HEK293 (cell line): ENCODE measurements around the gene MYO1E.

Experiments used
- CTCF ChIA-PET: fragments of 350-600 bp; formaldehyde crosslinking; extraction: SDS; loops from one replicate; lab custom pipeline; 2021; ENCODE audit warnings: antibody characterized with exemption; lab: Yijun Ruan, JAX
- POLR2A ChIA-PET: fragments of 300-600 bp; formaldehyde crosslinking; extraction: SDS; loops from one replicate; lab custom pipeline; 2020; ENCODE audit warnings: antibody characterized with exemption, inconsistent platforms; lab: Yijun Ruan, JAX
- H3K27ac ChIP-seq: fragments of 200-500 bp; sonication (Bioruptor generic); 2 replicates; pipeline ENCODE4 v1.5.1; 2014; ENCODE audit warnings: low read depth, low read length, control low read depth, inconsistent platforms; ENCODE audit errors: extremely low read depth
- H3K36me3 ChIP-seq, 2 experiments: fragments of 200-500 bp in 1 of 2; sonication (Bioruptor generic) in 1 of 2; 1 replicate in 1 of 2; 2 replicates in 1 of 2; pipeline ENCODE4 v1.5.1; 2014 to 2017; ENCODE audit warnings: inconsistent platforms in 2 of 2, low read length in 2 of 2; ENCODE audit not compliant: control insufficient read depth in 2 of 2, insufficient read depth in 1 of 2
- H3K4me1 ChIP-seq: fragments of 200-500 bp; sonication (Bioruptor generic); 2 replicates; pipeline ENCODE4 v1.5.1; 2014; ENCODE audit warnings: mild to moderate bottlenecking, low read length, inconsistent platforms; ENCODE audit not compliant: control insufficient read depth, insufficient read depth
- H3K4me3 ChIP-seq: 2 replicates; pipeline ENCODE4 v1.5.1; 2011; ENCODE audit warnings: low read depth, mild to moderate bottlenecking, control low read depth, low read length, moderate library complexity
- H3K9me3 ChIP-seq: fragments of 200-500 bp; sonication (Bioruptor generic); 2 replicates; pipeline ENCODE4 v1.5.1; 2014; ENCODE audit warnings: low read depth, low read length, inconsistent platforms; ENCODE audit not compliant: control insufficient read depth, insufficient read depth
- ATF2 ChIP-seq: fragments of 450-650 bp; formaldehyde crosslinking; IDR thresholded peaks from 2 replicates; pipeline ENCODE4 v1.5.1; 2016; ENCODE audit warnings: missing biosample characterization, missing genetic modification characterization, low read depth
- GLIS2 ChIP-seq: fragments of 450-650 bp; formaldehyde crosslinking; IDR thresholded peaks from 2 replicates; pipeline ENCODE4 v1.5.1; 2016; ENCODE audit warnings: missing biosample characterization, missing genetic modification characterization
- SP7 ChIP-seq: fragments of 450-650 bp; formaldehyde crosslinking; IDR thresholded peaks from 2 replicates; pipeline ENCODE4 v1.5.1; 2016; ENCODE audit warnings: missing biosample characterization, missing genetic modification characterization
- WT1 ChIP-seq: fragments of 450-650 bp; formaldehyde crosslinking; IDR thresholded peaks from 2 replicates; pipeline ENCODE4 v1.5.1; 2016; ENCODE audit warnings: missing biosample characterization, missing genetic modification characterization
- ZFHX2 ChIP-seq: fragments of 450-650 bp; formaldehyde crosslinking; conservative IDR thresholded peaks from 2 replicates; pipeline ENCODE4 v1.5.1; 2016; ENCODE audit warnings: missing biosample characterization, missing genetic modification characterization
- ZFP69B ChIP-seq: fragments of 450-650 bp; formaldehyde crosslinking; IDR thresholded peaks from 2 replicates; pipeline ENCODE4 v1.5.1; 2016; ENCODE audit warnings: missing biosample characterization, missing genetic modification characterization
- ZNF146 ChIP-seq: fragments of 450-650 bp; formaldehyde crosslinking; IDR thresholded peaks from 2 replicates; pipeline ENCODE4 v1.5.1; 2016; ENCODE audit warnings: missing biosample characterization, missing genetic modification characterization
- ZNF341 ChIP-seq: fragments of 450-650 bp; formaldehyde crosslinking; IDR thresholded peaks from 2 replicates; pipeline ENCODE4; 2016; ENCODE audit warnings: low read depth, missing biosample characterization, missing genetic modification characterization
- ZNF398 ChIP-seq: fragments of 450-650 bp; formaldehyde crosslinking; IDR thresholded peaks from 2 replicates; pipeline ENCODE4 v1.5.1; 2017; ENCODE audit warnings: missing biosample characterization, missing genetic modification characterization
- ZNF544 ChIP-seq: fragments of 450-650 bp; formaldehyde crosslinking; IDR thresholded peaks from 2 replicates; pipeline ENCODE4 v1.5.0; 2017; ENCODE audit warnings: missing biosample characterization, missing genetic modification characterization
- ZNF596 ChIP-seq: fragments of 450-650 bp; IDR thresholded peaks from 2 replicates; pipeline ENCODE4 v1.5.0; 2018; ENCODE audit warnings: missing biosample characterization, mild to moderate bottlenecking, missing genetic modification characterization, moderate library complexity
- ZNF626 ChIP-seq: fragments of 450-650 bp; sonication (Bioruptor Pico); formaldehyde crosslinking; IDR thresholded peaks from 2 replicates; pipeline ENCODE4 v1.5.1; 2018; ENCODE audit warnings: missing biosample characterization, missing genetic modification characterization, inconsistent platforms
- ZNF629 ChIP-seq: fragments of 450-650 bp; formaldehyde crosslinking; IDR thresholded peaks from 2 replicates; pipeline ENCODE4 v1.5.1; 2017; ENCODE audit warnings: missing biosample characterization, missing genetic modification characterization
- ZNF660 ChIP-seq: fragments of 450-650 bp; IDR thresholded peaks from 2 replicates; pipeline ENCODE4 v1.5.1; 2018; ENCODE audit warnings: missing biosample characterization, mild to moderate bottlenecking, missing genetic modification characterization
- ZNF670 ChIP-seq: fragments of 450-650 bp; formaldehyde crosslinking; IDR thresholded peaks from 2 replicates; pipeline ENCODE4 v1.5.1; 2016; ENCODE audit warnings: missing biosample characterization, missing genetic modification characterization, low read depth
- TF ChIP-seq, protein P1 (sequence below): fragments of 450-650 bp; formaldehyde crosslinking; IDR thresholded peaks from 2 replicates; pipeline ENCODE4 v1.5.1; 2016; ENCODE audit warnings: missing biosample characterization, missing genetic modification characterization

The MYO1E gene

GRCh38 chr15:59384507-59384906 is 11.8 kb upstream of the MYO1E start (continued):
- TF ChIP-seq, protein P1, sequence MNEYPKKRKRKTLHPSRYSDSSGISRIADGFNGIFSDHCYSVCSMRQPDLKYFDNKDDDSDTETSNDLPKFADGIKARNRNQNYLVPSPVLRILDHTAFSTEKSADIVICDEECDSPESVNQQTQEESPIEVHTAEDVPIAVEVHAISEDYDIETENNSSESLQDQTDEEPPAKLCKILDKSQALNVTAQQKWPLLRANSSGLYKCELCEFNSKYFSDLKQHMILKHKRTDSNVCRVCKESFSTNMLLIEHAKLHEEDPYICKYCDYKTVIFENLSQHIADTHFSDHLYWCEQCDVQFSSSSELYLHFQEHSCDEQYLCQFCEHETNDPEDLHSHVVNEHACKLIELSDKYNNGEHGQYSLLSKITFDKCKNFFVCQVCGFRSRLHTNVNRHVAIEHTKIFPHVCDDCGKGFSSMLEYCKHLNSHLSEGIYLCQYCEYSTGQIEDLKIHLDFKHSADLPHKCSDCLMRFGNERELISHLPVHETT (tag by site-specific recombination) = no peak
- TF ChIP-seq ZNF544 (tag by site-specific recombination) (no peak), SP7 (tag by site-specific recombination) (no peak), ZNF146 (tag by site-specific recombination) (no peak), ZNF626 (tag by site-specific recombination) (no peak), WT1 (tag by site-specific recombination) (no peak)

DNA sequence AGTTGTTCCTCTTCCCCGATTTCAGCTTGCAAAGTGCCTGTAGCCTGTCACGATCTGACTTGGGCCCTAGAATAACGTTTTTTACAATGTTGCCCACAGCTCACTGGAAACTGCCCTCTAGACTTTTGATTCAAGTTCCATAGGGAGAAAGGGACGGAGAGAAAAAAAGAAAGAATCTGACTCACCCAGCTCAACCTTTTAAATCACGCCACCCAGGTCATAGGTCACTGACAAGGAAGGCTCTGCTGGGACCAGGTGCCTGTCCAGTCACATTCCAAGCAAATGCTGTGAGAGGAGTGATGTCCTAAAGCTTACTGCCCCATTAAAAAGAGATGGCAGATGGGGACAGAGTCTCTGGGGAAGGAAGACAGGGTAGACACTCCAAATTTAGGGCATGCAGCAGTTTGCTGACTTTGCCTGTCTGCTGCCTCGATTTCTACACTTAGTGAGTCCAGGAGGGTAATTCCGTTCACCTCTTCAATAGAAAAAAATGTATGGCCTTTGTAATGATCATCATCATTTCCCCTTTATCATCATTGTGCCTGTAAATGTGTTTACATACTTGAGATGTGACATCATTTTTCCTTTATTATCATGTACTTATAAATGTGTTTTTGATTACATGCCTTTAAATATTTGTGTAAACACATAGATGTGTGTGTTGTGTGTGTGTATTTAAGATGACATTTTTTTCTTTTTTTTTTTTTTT is 8.4 kb upstream of the MYO1E start:
- Histone ChIP-seq H3K4me1 (no peaks in the 10 kb centered on the region), H3K36me3 (no peaks in the 10 kb centered on the region), H3K9me3 (no peaks in the 10 kb centered on the region), H3K27ac (no peak overlapping the region), H3K4me3 (no peak overlapping the region)
- no peak for TF ChIP-seq ZNF341 (tag by site-specific recombination)
- peak; percentile 24; the same call in 1 of the 2 replicates for TF ChIP-seq ATF2 (tag by site-specific recombination)
- ChIA-PET POLR2A (no interaction called here), CTCF (no interaction called here)

- no peak overlapping the region for H3K27ac ChIP-seq
- no peaks in the 10 kb centered on the region for H3K36me3 ChIP-seq
- no peaks in the 10 kb centered on the region for H3K9me3 ChIP-seq
- ChIA-PET CTCF (interaction anchor here (0.7 kb wide), 1 partner anchor 129 kb away, joined by 4 read pairs; no protein-coding TSS in a partner anchor), POLR2A (no interaction called here)
- TF ChIP-seq ZFP69B (tag by site-specific recombination) = no peak
- no peak overlapping the region for H3K4me3 ChIP-seq
- no peaks in the 10 kb centered on the region for H3K4me1 ChIP-seq
These were observed 6.9 kb upstream of the MYO1E start for GRCh38 chr15:59379531-59379930.

- no peak overlapping the region for H3K27ac ChIP-seq
- TF ChIP-seq ZNF629 (tag by site-specific recombination) (no peak), ZNF398 (tag by site-specific recombination) (no peak), ZNF660 (tag by site-specific recombination) (no peak), GLIS2 (tag by site-specific recombination) (no peak), ZFHX2 (no peak), ZNF596 (tag by site-specific recombination) (no peak), ZNF670 (tag by site-specific recombination) (no peak)
- H3K36me3 ChIP-seq = no peaks in the 10 kb centered on the region
- no peaks in the 10 kb centered on the region for H3K9me3 ChIP-seq
- H3K4me1 ChIP-seq = no peaks in the 10 kb centered on the region
- H3K4me3 ChIP-seq = no peak overlapping the region
- ChIA-PET POLR2A (no interaction called here), CTCF (interaction anchor here (0.7 kb wide), 2 partner anchors 62 to 129 kb away, joined by 4 to 5 read pairs; no protein-coding TSS in a partner anchor)
These were observed 6.2 kb upstream of the MYO1E start for GRCh38 chr15:59378855-59379254.
